Retinal pigment epithelial cell (primary cell): Measurements from ENCODE around the gene CELF4.

ENCODE experiments used
- DNase-seq: peaks from one replicate; pipeline ENCODE4 v3.0.0-alpha.2; 2010; ENCODE audit warnings: low read depth
- H3K4me3 ChIP-seq: 2 replicates; pipeline ENCODE4 v1.5.1; 2011; ENCODE audit warnings: mild to moderate bottlenecking, low read length, control low read depth, moderate library complexity
- TF ChIP-seq, protein P1 (sequence below): conservative IDR thresholded peaks from 2 replicates; pipeline ENCODE4 v1.5.1; 2011; ENCODE audit warnings: low read depth, low read length, control low read depth, inconsistent platforms

CELF4 gene

DNA sequence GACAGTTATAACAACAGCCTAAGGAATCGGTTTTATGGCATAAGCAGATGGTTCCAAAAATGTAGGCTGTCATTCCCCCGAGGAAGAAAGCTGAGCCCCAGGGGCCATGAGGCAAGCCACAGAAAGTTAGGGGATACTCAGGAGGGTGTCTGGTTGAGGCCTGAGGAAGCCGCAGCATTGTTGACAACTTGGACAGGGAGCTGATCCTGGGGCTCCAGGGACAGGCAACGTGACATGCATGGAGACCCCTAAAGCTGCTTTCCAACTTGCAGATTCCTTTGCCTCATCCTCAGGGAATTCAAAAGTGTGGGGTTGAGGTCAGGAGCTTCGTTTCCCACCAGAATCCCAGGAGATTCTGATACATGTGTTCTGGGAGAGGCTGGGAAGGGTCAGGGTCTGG, 20.9 kb downstream of the CELF4 start:
- DNase-seq = no peak
- TF ChIP-seq, protein P1, sequence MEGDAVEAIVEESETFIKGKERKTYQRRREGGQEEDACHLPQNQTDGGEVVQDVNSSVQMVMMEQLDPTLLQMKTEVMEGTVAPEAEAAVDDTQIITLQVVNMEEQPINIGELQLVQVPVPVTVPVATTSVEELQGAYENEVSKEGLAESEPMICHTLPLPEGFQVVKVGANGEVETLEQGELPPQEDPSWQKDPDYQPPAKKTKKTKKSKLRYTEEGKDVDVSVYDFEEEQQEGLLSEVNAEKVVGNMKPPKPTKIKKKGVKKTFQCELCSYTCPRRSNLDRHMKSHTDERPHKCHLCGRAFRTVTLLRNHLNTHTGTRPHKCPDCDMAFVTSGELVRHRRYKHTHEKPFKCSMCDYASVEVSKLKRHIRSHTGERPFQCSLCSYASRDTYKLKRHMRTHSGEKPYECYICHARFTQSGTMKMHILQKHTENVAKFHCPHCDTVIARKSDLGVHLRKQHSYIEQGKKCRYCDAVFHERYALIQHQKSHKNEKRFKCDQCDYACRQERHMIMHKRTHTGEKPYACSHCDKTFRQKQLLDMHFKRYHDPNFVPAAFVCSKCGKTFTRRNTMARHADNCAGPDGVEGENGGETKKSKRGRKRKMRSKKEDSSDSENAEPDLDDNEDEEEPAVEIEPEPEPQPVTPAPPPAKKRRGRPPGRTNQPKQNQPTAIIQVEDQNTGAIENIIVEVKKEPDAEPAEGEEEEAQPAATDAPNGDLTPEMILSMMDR = no peak
- H3K4me3 ChIP-seq = no peak overlapping the region

DNA sequence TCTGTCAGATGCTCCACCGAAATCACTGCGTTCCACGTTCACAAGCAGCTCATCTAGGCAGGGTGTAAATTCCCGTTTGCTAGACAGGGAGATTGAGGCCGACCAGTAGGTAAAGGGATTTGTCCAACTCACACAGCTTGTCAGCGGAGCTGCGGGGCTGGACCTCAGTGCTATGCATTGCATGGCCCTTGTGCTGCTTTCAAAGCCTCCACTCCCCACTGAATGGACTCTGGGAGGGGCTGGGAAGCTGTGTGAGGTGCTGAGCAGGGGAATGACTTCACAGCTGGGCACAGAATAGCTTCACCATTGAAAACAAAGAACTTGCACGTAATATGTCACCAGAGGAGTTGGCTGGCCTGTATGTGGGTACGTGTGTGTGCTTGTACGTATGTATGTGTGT, 21.4 kb downstream of the CELF4 start:
- DNase-seq = no peak
- H3K4me3 ChIP-seq = no peak overlapping the region
- TF ChIP-seq, protein P1 = no peak

DNA sequence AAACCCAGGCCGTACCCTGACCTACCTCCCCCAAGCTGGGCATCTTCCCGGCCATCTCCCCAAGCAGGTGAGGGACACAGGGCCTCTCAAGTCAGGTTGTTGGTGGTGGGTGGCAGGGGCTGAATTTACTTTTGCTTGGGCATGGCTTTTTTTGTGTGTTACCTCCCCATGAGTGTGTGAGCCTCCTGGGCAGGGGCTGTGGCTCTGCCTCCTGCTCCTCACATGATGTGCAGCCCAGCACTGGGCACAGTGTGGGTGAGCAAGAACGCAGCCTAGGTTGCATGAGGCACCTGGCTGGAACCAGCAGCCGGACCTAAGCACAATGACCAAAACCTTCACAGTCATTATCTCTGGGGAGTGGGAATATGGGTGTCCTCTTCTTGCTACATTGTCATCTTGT, 22.3 kb downstream of the CELF4 start:
- no peak for DNase-seq
- TF ChIP-seq, protein P1 = no peak
- H3K4me3 ChIP-seq = no peak overlapping the region

DNA sequence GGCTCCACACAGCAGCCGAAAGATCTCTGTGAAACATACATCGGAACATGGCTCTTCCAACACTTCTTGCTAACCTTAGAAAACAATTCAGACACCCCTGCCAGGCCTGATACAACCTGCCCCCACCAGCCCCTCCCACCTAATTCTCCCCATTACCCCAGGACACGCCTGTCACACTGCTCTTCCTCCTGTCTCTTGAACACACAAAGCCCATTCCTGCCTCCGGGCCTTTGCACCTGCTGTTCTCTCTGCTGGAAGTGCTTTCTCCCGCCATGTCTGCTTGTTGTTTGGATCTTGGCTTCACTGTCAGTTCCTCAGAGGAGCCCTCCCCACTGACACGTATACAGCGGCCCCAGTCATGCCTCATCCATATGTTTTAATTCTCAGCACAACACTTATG, 24.1 kb downstream of the CELF4 start:
- no peak for DNase-seq
- H3K4me3 ChIP-seq = no peak overlapping the region
- TF ChIP-seq, protein P1 = no peak

DNA sequence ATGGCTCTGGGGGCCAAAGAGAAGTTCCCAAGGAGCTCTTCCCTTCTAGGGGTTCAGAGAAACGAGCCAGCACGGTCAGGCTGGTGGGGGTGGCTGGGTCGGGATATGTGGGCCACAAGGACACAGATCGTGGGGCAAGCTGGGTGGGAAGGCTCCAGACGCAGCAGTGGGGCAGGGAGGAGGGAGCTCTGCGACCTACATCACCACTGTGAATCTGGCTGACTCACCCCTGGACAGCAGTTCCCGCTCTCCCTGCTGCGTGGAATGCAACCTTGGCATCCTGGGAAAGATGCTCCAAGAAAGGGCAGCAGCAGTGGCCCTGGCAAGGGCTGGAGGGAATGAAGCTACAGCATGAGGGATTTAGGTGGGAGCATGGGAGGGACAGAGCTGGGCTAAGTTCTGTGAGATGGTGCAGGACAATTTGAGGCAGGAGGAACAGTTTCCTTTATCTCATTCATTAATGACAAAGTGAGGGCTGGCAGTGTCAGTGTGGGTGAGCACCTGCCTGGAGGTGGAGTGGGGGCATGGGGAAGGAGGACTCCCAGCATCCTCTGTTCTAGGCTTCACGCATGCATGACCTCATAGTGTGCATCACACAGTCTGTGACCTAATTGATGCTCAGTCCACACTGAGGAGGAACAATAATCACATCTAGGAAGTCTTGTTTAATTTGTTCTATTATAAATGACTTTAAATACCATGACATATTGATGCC, 25.0 kb downstream of the CELF4 start:
- TF ChIP-seq, protein P1 = no peak
- DNase-seq = no peak
- no peak overlapping the region for H3K4me3 ChIP-seq

DNA sequence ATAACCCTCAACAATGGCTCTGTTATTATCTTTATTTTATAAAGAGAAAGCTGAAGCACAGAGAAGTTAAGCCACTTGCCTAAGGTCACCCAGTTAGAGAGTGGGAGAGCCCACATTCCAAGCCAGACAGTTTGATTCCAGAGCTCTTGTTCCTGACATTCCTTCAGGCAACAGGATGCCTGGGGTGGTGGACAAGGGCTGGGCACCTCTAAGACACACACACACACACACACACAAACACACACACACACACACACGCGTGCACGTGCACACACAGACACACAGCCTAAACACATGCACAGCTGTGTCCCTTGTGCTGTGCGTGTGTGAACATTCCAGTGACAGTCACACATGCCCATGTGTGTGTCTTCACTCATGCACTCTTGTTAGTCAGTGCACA, 26.4 kb downstream of the CELF4 start:
- DNase-seq = no peak
- TF ChIP-seq, protein P1 = no peak
- H3K4me3 ChIP-seq = no peak overlapping the region

DNA sequence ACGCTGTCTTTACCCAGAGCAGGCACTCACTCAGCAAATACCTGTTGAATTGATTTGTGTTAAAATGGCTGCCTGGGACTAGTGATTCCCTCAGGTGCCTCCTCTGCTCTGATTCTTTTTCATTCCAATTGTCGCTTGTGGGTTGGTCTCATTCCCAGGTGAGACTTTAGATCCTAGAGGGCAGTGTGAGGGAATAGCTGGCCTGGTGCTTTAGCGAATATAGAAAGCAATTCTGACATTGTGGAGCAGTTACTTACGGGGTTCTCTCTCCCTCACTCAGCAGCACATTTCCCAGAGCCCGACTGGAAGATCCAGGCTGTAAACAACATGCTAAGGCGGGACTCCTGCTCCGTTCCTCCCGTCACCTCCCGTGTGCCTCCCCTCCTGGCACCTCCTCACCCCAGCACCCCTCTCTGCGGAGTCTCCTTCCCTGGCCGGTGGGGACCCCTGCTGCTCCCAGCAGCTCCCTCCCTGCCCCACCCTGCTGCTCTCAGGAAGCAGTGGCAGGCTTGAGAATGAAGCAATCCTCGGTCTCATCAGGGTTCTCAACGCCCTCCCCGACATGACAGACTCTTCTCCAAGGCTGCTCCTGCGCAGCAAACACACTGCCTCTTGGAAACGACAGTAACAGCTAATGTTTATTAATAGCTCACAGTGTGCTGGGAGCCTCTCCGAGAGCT, 26.9 kb downstream of the CELF4 start:
- TF ChIP-seq, protein P1 = no peak
- no peak for DNase-seq
- no peak overlapping the region for H3K4me3 ChIP-seq
